ENCODE results near the gene COPG2. TPM values are rescaled to one million over a fixed set of nuclear protein-coding genes. Genes with fewer than 3 reads are reported as not detected.

Gene COPG2
- total and polyA plus RNA-seq, 2 experiments from 2014 or later: 7.0 to 35.1 TPM

DNA sequence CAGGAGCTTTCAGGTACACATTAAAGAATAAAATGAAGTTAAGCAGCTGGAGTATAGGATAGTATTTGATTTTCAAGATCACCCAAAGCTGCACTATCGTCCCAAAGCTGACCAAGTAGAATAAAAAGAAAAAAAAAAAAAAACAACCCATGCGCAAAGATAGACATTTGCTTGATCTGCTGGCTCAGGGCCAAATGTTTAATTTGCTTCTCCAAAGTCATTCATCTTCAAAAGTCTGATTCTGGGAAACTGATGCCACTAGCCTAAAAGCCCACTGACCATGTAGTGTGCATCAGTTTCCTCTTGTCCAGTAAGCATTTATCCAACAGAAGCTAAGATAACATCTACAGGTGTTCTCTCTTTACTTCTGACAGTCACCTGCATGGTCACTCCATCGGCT, 162.2 kb downstream of the COPG2 start:
- H3K36me3 ChIP-seq: peaks cover 35% of the 10 kb centered on the region
- no peaks in the 10 kb centered on the region for H3K27me3 ChIP-seq
- no peak overlapping the region for H3K27ac ChIP-seq
- DNase-seq (ENCODE audit: low read depth in 1 of 2, low spot score in 1 of 2): no peak
- H3K4me3 ChIP-seq: no peak overlapping the region
- H3K4me1 ChIP-seq (ENCODE audit: low read depth): peaks cover 15% of the 10 kb centered on the region
- TF ChIP-seq, protein P1, sequence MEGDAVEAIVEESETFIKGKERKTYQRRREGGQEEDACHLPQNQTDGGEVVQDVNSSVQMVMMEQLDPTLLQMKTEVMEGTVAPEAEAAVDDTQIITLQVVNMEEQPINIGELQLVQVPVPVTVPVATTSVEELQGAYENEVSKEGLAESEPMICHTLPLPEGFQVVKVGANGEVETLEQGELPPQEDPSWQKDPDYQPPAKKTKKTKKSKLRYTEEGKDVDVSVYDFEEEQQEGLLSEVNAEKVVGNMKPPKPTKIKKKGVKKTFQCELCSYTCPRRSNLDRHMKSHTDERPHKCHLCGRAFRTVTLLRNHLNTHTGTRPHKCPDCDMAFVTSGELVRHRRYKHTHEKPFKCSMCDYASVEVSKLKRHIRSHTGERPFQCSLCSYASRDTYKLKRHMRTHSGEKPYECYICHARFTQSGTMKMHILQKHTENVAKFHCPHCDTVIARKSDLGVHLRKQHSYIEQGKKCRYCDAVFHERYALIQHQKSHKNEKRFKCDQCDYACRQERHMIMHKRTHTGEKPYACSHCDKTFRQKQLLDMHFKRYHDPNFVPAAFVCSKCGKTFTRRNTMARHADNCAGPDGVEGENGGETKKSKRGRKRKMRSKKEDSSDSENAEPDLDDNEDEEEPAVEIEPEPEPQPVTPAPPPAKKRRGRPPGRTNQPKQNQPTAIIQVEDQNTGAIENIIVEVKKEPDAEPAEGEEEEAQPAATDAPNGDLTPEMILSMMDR (IDR thresholded peaks at IDR 0.05; ENCODE audit: low read depth, low read length): no peak
- H3K9me3 ChIP-seq (ENCODE audit: low read depth): no peaks in the 10 kb centered on the region

DNA sequence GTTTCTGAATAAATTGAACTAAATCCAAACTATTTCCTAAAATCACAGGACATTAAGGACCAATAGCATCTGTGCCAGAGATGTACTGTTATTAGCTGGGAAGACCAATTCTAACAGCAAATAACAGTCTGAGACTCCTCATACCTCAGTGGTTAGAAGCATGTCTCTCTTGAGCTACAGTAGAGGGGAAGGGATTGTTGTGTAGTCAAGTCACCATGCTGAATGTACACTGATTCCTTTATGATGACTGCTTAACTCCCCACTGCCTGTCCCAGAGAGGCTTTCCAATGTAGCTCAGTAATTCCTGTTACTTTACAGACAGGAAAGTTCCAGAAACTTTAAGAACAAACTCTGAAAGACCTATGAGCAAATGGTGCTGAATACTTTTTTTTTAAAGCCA, 162.8 kb downstream of the COPG2 start:
- peaks cover 14% of the 10 kb centered on the region for H3K4me1 ChIP-seq (ENCODE audit: low read depth)
- no peak overlapping the region for H3K4me3 ChIP-seq
- no peak for DNase-seq (ENCODE audit: low read depth in 1 of 2, low spot score in 1 of 2)
- H3K27ac ChIP-seq: no peak overlapping the region
- peaks cover 35% of the 10 kb centered on the region for H3K36me3 ChIP-seq
- H3K9me3 ChIP-seq (ENCODE audit: low read depth): no peaks in the 10 kb centered on the region
- TF ChIP-seq, protein P1 (IDR thresholded peaks at IDR 0.05; ENCODE audit: low read depth, low read length): no peak
- H3K27me3 ChIP-seq: no peaks in the 10 kb centered on the region

DNA sequence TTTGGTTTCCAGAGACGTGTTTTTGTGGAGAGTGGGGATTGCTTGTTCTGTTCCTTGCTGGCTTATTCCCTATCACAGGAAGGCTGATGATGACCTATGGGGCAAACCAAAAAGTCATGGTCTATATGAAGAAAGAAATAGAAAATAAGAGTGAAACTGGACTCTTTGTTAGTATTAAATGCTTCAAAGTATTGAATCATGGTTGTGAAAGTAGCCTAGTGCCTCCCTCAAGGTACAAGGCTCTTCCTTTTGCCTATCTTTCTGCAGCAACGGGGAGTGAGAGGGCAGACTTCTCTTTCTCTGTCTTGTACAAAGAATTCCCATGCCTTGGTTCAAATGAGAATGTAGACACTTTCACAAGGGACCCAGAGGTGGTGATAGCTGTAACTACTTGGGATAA, 167.6 kb downstream of the COPG2 start:
- Histone ChIP-seq H3K27me3 (no peaks in the 10 kb centered on the region), H3K36me3 (peaks cover 37% of the 10 kb centered on the region), H3K4me1 (ENCODE audit: low read depth) (no peaks in the 10 kb centered on the region), H3K27ac (no peak overlapping the region), H3K4me3 (no peak overlapping the region), H3K9me3 (ENCODE audit: low read depth) (no peaks in the 10 kb centered on the region)
- TF ChIP-seq, protein P1 (IDR thresholded peaks at IDR 0.05; ENCODE audit: low read depth, low read length): no peak
- DNase-seq (ENCODE audit: low read depth in 1 of 2, low spot score in 1 of 2): no peak

DNA sequence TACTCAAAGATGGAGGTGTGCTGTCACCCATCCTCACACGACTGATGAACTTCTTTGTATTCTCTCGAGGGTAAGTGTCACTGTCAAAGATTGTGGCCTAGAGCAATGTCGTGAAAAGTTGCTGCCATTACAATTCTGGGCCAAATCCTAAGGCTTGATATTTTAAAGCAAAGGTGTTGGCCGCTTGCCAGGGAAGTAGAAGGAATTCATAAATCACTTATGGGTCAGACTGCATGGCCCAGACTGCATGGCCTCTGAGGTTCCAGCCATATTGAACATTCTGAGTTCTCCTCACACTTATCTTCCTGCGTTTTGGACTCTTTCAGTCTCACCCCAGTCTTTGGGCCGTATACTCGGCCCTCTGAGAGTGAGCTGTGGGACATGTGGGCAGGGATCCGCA, 168.1 kb downstream of the COPG2 start:
- H3K36me3 ChIP-seq: peaks cover 37% of the 10 kb centered on the region
- TF ChIP-seq, protein P1 (IDR thresholded peaks at IDR 0.05; ENCODE audit: low read depth, low read length): no peak

DNA sequence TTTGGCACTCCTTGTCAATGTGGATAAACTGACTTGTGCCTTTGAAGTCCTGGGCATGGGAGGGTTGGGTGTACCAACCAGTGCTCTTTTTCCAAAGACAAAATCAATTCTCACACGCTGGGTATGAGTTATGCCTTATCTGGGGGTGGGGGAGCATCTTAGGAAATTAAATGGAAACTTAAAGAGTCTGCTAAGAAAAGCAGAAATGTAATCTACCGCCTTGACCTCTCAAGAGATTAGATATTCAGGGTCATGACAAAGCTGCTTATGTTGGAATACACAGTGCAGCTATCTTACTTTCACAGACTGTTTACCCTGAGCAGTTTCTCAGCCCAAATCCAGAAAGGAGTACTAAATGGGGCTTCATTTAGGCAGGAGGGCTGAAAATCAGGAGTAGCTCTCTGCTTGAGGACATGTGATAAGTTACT, 174.1 kb downstream of the COPG2 start:
- Histone ChIP-seq H3K27ac (peak overlapping the region; percentile 71), H3K27me3 (peaks cover 8% of the 10 kb centered on the region), H3K4me3 (no peak overlapping the region), H3K4me1 (ENCODE audit: low read depth) (peaks cover 13% of the 10 kb centered on the region), H3K9me3 (ENCODE audit: low read depth) (no peaks in the 10 kb centered on the region), H3K36me3 (peaks cover 13% of the 10 kb centered on the region)
- DNase-seq (ENCODE audit: low read depth in 1 of 2, low spot score in 1 of 2): peak in 1 of 2 donors; percentile 30
- TF ChIP-seq, protein P1 (IDR thresholded peaks at IDR 0.05; ENCODE audit: low read depth, low read length): no peak

More for the DNA sequence above, 168.1 kb downstream of the COPG2 start:
- H3K27ac ChIP-seq: no peak overlapping the region
- no peak overlapping the region for H3K4me3 ChIP-seq
- H3K27me3 ChIP-seq: no peaks in the 10 kb centered on the region
- H3K4me1 ChIP-seq (ENCODE audit: low read depth): no peaks in the 10 kb centered on the region
- H3K9me3 ChIP-seq (ENCODE audit: low read depth): no peaks in the 10 kb centered on the region
- DNase-seq (ENCODE audit: low read depth in 1 of 2, low spot score in 1 of 2): no peak
